GM13976 (cell line): ENCODE measurements around the gene CASP7.
"Not testable (repeated sequence)": the region's sequence is repeated elsewhere in the genome, so short reads cannot be mapped to it uniquely, and the experiment has no call there.

Source experiments
- DNase-seq: peaks from one replicate; pipeline ENCODE4 v3.0.0; 2012; ENCODE audit warnings: low spot score
- in situ Hi-C: fragments of 300-500 bp; cut with MboI; formaldehyde crosslinking; loops from one replicate; pipeline ENCODE4 v1.12.0; 2022; ENCODE audit warnings: low sequenced_read_pairs, mixed read lengths, inconsistent platforms; ENCODE audit not compliant: unreplicated experiment
- TF ChIP-seq, protein P1 (sequence below): IDR thresholded peaks from 2 replicates; pipeline ENCODE4 v1.5.1; 2012; ENCODE audit warnings: borderline replicate concordance, mild to moderate bottlenecking; ENCODE audit not compliant: insufficient read depth; ENCODE audit errors: extremely low read depth, missing control alignments, control extremely low read depth

CASP7 gene

DNA sequence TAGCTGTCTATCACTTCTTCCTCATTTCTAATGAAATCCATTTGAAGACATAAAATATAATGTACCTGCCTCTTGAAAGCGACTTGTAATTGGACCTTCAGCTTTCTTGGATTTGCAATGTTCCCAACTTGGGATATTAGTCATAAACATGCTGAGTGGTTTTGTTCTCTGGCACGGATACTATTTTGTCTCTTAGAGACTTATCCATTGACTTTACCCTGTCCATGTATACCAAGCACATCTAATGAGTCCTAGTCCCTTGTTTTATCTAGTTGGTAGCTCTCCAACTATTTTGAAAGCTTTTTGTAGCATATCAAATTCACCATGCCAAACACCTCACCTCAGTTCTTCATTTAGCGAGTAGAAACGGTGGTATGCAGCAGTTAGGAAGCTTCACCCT lies 90.6 kb downstream of the CASP7 start:
- no peak for DNase-seq
- in situ Hi-C loops: no loop called here
- TF ChIP-seq, protein P1, sequence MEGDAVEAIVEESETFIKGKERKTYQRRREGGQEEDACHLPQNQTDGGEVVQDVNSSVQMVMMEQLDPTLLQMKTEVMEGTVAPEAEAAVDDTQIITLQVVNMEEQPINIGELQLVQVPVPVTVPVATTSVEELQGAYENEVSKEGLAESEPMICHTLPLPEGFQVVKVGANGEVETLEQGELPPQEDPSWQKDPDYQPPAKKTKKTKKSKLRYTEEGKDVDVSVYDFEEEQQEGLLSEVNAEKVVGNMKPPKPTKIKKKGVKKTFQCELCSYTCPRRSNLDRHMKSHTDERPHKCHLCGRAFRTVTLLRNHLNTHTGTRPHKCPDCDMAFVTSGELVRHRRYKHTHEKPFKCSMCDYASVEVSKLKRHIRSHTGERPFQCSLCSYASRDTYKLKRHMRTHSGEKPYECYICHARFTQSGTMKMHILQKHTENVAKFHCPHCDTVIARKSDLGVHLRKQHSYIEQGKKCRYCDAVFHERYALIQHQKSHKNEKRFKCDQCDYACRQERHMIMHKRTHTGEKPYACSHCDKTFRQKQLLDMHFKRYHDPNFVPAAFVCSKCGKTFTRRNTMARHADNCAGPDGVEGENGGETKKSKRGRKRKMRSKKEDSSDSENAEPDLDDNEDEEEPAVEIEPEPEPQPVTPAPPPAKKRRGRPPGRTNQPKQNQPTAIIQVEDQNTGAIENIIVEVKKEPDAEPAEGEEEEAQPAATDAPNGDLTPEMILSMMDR: no peak

DNA sequence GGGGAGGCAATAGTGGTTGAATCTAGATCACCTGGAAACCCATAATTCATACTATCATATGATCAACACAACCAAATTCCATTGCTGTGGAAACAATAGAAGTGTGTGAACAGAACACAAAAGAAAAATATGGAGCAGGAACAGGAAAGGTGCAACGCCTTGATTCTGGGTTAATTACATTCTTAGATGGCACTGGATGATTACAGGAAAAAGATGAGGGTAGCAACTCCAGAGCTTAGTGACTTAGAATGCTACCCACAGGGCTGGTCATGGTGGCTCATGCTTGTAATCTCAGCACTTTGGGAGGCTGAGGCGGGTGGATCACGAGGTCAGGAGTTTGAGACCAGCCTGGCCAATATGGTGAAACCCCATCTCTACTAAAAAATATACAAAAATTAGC lies 91.4 kb downstream of the CASP7 start:
- DNase-seq, in situ Hi-C loops: not testable (repeated sequence)

- in situ Hi-C loops: no loop called here
- TF ChIP-seq, protein P1: no peak
- no peak for DNase-seq
Observed at GRCh38 chr10:113775686-113776294, 96.1 kb downstream of the CASP7 start.

DNA sequence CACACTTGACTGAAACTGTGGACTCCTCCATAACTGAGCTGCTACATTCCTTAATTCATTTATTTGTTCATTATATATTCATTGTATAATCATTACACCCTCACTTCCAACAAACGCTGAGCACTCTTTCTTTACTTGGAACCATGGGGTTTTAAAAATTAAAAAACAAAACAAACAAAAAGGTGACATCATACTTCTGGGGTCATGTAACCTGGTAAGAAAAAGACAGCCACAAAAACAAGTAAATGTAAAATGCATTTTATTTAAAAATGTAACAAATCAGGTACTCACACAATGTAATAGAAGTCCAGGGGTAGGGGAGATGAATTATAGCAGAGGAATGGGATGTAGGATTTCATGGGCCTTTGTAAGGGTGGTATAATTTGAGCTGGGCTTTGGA lies 96.8 kb downstream of the CASP7 start:
- in situ Hi-C loops: no loop called here

More for the DNA sequence above, 96.8 kb downstream of the CASP7 start:
- TF ChIP-seq, protein P1: no peak
- DNase-seq: no peak
